OCI-LY7 (cell line): Measurements from ENCODE around the gene HDHD5. TPM values are rescaled to one million over a fixed set of nuclear protein-coding genes. Genes with fewer than 3 reads are reported as not detected.

ENCODE experiments used
- BruUV-seq: library from RNA; stranded (reverse); fragments of 400-500 nt; replicated peaks from 2 replicates; lab custom pipeline; 2021; lab: Mats Ljungman, UMichigan
- CTCF ChIA-PET: fragments of 300-600 bp; sonication (Branson Sonifier 250); formaldehyde crosslinking; loops from one replicate; lab custom pipeline; 2022; ENCODE audit warnings: antibody characterized with exemption; ENCODE audit not compliant: unreplicated experiment; lab: Charles Lee
- POLR2A ChIA-PET: fragments of 300-600 bp; sonication (Branson Sonifier 250); formaldehyde crosslinking; loops from one replicate; lab custom pipeline; 2022; ENCODE audit warnings: antibody characterized with exemption; lab: Charles Lee
- DNase-seq: peaks from one replicate; pipeline ENCODE4 v3.0.0-alpha.2; 2015; ENCODE audit warnings: low spot score
- H2AFZ ChIP-seq: fragments of 200-600 bp; sonication (generic), shearing (Covaris generic); 2 replicates; pipeline ENCODE4 v1.6.1; 2014; ENCODE audit warnings: mild to moderate bottlenecking, antibody characterized with exemption, low read length, moderate library complexity
- H3K27ac ChIP-seq: fragments of 200-600 bp; sonication (generic); 2 replicates; pipeline ENCODE4 v1.5.1; 2014; ENCODE audit warnings: mixed run types, low read depth, mild to moderate bottlenecking, moderate library complexity, low read length, inconsistent platforms; ENCODE audit not compliant: poor library complexity, severe bottlenecking
- H3K36me3 ChIP-seq: fragments of 200-600 bp; sonication (generic); 2 replicates; pipeline ENCODE4 v1.6.1; 2014; ENCODE audit warnings: mild to moderate bottlenecking, antibody characterized with exemption, low read length, moderate library complexity, mixed read lengths; ENCODE audit not compliant: insufficient read depth
- H3K4me1 ChIP-seq: fragments of 200-600 bp; sonication (generic); 2 replicates; pipeline ENCODE4 v1.5.1; 2014; ENCODE audit warnings: mild to moderate bottlenecking, low read length; ENCODE audit not compliant: insufficient read depth, poor library complexity, severe bottlenecking
- H3K4me2 ChIP-seq: fragments of 200-600 bp; sonication (generic); 2 replicates; pipeline ENCODE4 v1.6.1; 2014; ENCODE audit warnings: mild to moderate bottlenecking, low read length
- H3K4me3 ChIP-seq: fragments of 200-600 bp; sonication (generic); 2 replicates; pipeline ENCODE4 v1.5.1; 2014; ENCODE audit warnings: mild to moderate bottlenecking, low read depth, low read length; ENCODE audit not compliant: poor library complexity, severe bottlenecking
- H3K79me2 ChIP-seq: fragments of 200-600 bp; sonication (generic); 2 replicates; pipeline ENCODE4 v1.6.1; 2016; ENCODE audit warnings: low read depth, mild to moderate bottlenecking, low read length, moderate library complexity, mixed read lengths; ENCODE audit not compliant: insufficient read depth
- H3K9me2 ChIP-seq: fragments of 200-600 bp; sonication (generic); 2 replicates; pipeline ENCODE4 v1.6.1; 2016; ENCODE audit warnings: mild to moderate bottlenecking, low read length, mixed read lengths; ENCODE audit not compliant: insufficient read depth
- H3K9me3 ChIP-seq: fragments of 200-600 bp; sonication (generic); 2 replicates; pipeline ENCODE4 v1.6.1; 2014; ENCODE audit warnings: mild to moderate bottlenecking, mixed run types, low read length, mixed read lengths
- H4K20me1 ChIP-seq: fragments of 200-600 bp; sonication (generic); 2 replicates; pipeline ENCODE4 v1.6.1; 2014; ENCODE audit warnings: mild to moderate bottlenecking, antibody characterized with exemption, low read length, moderate library complexity, mixed read lengths; ENCODE audit not compliant: insufficient read depth
- CTCF ChIP-seq: fragments of 200-600 bp; sonication (generic); conservative IDR thresholded peaks from 2 replicates; pipeline ENCODE4 v1.5.1; 2014; ENCODE audit warnings: mild to moderate bottlenecking, antibody characterized with exemption, low read length, moderate library complexity, mixed read lengths
- EZH2phosphoT487 ChIP-seq: fragments of 200-600 bp; sonication (generic); IDR thresholded peaks from 2 replicates; pipeline ENCODE4 v1.6.1; 2018; ENCODE audit warnings: low read depth, borderline replicate concordance, mild to moderate bottlenecking, mixed run types, antibody characterized with exemption, low read length, moderate library complexity, mixed read lengths
- intact Hi-C: fragments of 100-400 bp; cut with micrococcal nuclease; formaldehyde crosslinking; loops from one replicate; pipeline ENCODE4 v1.10.0; 2022; ENCODE audit not compliant: unreplicated experiment
- total RNA-seq, 2 experiments: library from RNA; depleted of rRNA in 1 of 2; stranded (reverse); fragments of >200 nt in 1 of 2; shearing (Covaris generic) in 1 of 2; gene quantifications; 2 replicates each; pipeline ENCODE4 v1.2.3, GENCODE V29; 2014 to 2022

Gene HDHD5
- total RNA-seq, 2 experiments from 2014 or later = 77.4 to 84.6 TPM

- ChIA-PET CTCF (no interaction called here), POLR2A (interaction anchor here (0.7 to 1.5 kb wide), 2 partner anchors 30 to 150 kb away, joined by 3 read pairs; no protein-coding TSS in a partner anchor)
- Histone ChIP-seq H2AFZ (no peak overlapping the region), H3K4me3 (no peak overlapping the region), H3K9me2 (no peaks in the 10 kb centered on the region), H3K79me2 (no peaks in the 10 kb centered on the region), H3K27ac (no peak overlapping the region), H3K4me1 (peaks cover 34% of the 10 kb centered on the region), H3K9me3 (no peaks in the 10 kb centered on the region), H3K36me3 (no peaks in the 10 kb centered on the region), H3K4me2 (no peak overlapping the region), H4K20me1 (no peaks in the 10 kb centered on the region)
- TF ChIP-seq CTCF = no peak
- no peak for TF ChIP-seq EZH2phosphoT487
- no TSS peak for BruUV-seq
- intact Hi-C loops = loop anchor here (5.0 kb wide), 1 partner anchor 41 kb away; the partner anchor contains the start of gene HDHD5
- no peak for DNase-seq
Observed at GRCh38 chr22:17116572-17117330, 42.3 kb downstream of the HDHD5 start.

GRCh38 chr22:17115945-17116565, 43.0 kb downstream of the HDHD5 start:
- intact Hi-C loops = loop anchor here (5.0 kb wide), 1 partner anchor 41 kb away; the partner anchor contains the start of gene HDHD5
- Histone ChIP-seq H3K4me1 (peaks cover 34% of the 10 kb centered on the region), H3K9me2 (no peaks in the 10 kb centered on the region), H4K20me1 (no peaks in the 10 kb centered on the region), H3K79me2 (no peaks in the 10 kb centered on the region), H3K4me3 (no peak overlapping the region), H3K9me3 (no peaks in the 10 kb centered on the region), H2AFZ (no peak overlapping the region), H3K36me3 (no peaks in the 10 kb centered on the region), H3K27ac (no peak overlapping the region), H3K4me2 (no peak overlapping the region)
- CTCF ChIA-PET = no interaction called here
- no peak for DNase-seq
- no TSS peak for BruUV-seq
- POLR2A ChIA-PET = interaction anchor here (0.7 to 1.5 kb wide), 2 partner anchors 29 to 151 kb away, joined by 3 read pairs; no protein-coding TSS in a partner anchor
- TF ChIP-seq EZH2phosphoT487 = no peak
- no peak for TF ChIP-seq CTCF
